Caco-2 (cell line): Measurements from ENCODE around the gene CDH13. TPM values are rescaled to one million over a fixed set of nuclear protein-coding genes. Genes with fewer than 3 reads are reported as not detected.

ENCODE experiments used
- BruUV-seq: library from RNA; stranded (reverse); fragments of 400-500 nt; replicated peaks from 2 replicates; lab custom pipeline; 2021; lab: Mats Ljungman, UMichigan
- CTCF ChIA-PET: fragments of 300-600 bp; sonication (Branson Sonifier 250); formaldehyde crosslinking; loops from one replicate; lab custom pipeline; 2022; ENCODE audit warnings: antibody characterized with exemption; lab: Charles Lee
- POLR2A ChIA-PET: fragments of 300-600 bp; sonication (Branson Sonifier 250); formaldehyde crosslinking; loops from one replicate; lab custom pipeline; 2022; ENCODE audit warnings: antibody characterized with exemption; lab: Charles Lee
- DNase-seq, 2 experiments: peaks; one replicate each; pipeline versions ENCODE4 v3.0.0 to v3.0.0-alpha.2; 2020 to 2022
- H3K27me3 ChIP-seq: replicated peaks from 2 replicates; pipeline ENCODE4 v1.6.0; 2011; ENCODE audit warnings: low read length; ENCODE audit not compliant: control insufficient read depth, insufficient read depth
- H3K36me3 ChIP-seq: 2 replicates; pipeline ENCODE4 v1.5.1; 2011; ENCODE audit warnings: low read length; ENCODE audit not compliant: control insufficient read depth, insufficient read depth
- H3K4me1 ChIP-seq: fragments of 250-450 bp; sonication (Bioruptor Pico); 2 replicates; pipeline ENCODE4 v1.5.1; 2020; ENCODE audit warnings: mild to moderate bottlenecking
- H3K4me3 ChIP-seq: 2 replicates; pipeline ENCODE4 v1.5.1; 2011; ENCODE audit warnings: low read depth, mild to moderate bottlenecking, control low read depth, low read length
- H3K9me3 ChIP-seq: fragments of 250-450 bp; sonication (Bioruptor Pico); 2 replicates; pipeline ENCODE4 v1.5.1; 2020; ENCODE audit warnings: mild to moderate bottlenecking, moderate library complexity
- H3K27ac Mint-ChIP-seq: one replicate; pipeline ENCODE4 v1.8.0; 2022; ENCODE audit warnings: mixed read lengths; ENCODE audit not compliant: unreplicated experiment
- H3K27me3 Mint-ChIP-seq: one replicate; pipeline ENCODE4 v1.8.0; 2022; ENCODE audit warnings: mixed read lengths; ENCODE audit not compliant: insufficient read depth, unreplicated experiment
- H3K36me3 Mint-ChIP-seq: one replicate; pipeline ENCODE4 v1.8.0; 2022; ENCODE audit warnings: mild to moderate bottlenecking, mixed read lengths; ENCODE audit not compliant: insufficient read depth, unreplicated experiment
- H3K4me1 Mint-ChIP-seq: one replicate; pipeline ENCODE4 v1.8.0; 2022; ENCODE audit warnings: low read depth, mixed read lengths; ENCODE audit not compliant: unreplicated experiment
- H3K4me3 Mint-ChIP-seq: one replicate; pipeline ENCODE4 v1.8.0; 2022; ENCODE audit warnings: mild to moderate bottlenecking, moderate library complexity, mixed read lengths; ENCODE audit not compliant: unreplicated experiment
- H3K9me3 Mint-ChIP-seq: one replicate; pipeline ENCODE4 v1.8.0; 2022; ENCODE audit warnings: mixed read lengths; ENCODE audit not compliant: unreplicated experiment
- intact Hi-C: fragments of 100-400 bp; cut with micrococcal nuclease; formaldehyde crosslinking; loops from one replicate; pipeline ENCODE4 v1.10.0; 2022; ENCODE audit not compliant: unreplicated experiment
- total RNA-seq: library from RNA; stranded (reverse); gene quantifications from 2 replicates; pipeline ENCODE4 v1.2.3, GENCODE V29; 2022
- TF ChIP-seq, protein P1 (sequence below), 2 experiments: fragments of 200-600 bp in 1 of 2; IDR thresholded peaks; 1 replicate in 1 of 2; 2 replicates in 1 of 2; pipeline versions ENCODE4 v1.5.1 to v1.8.0; 2011 to 2022; ENCODE audit warnings: antibody characterized with exemption in 1 of 2, control low read depth in 1 of 2, inconsistent platforms in 1 of 2, low read depth in 1 of 2, low read length in 1 of 2, mild to moderate bottlenecking in 1 of 2, moderate library complexity in 1 of 2; ENCODE audit not compliant: insufficient read depth in 1 of 2, severe bottlenecking in 1 of 2, unreplicated experiment in 1 of 2

CDH13 gene
- total RNA-seq, 1 experiment from 2014 or later: 2.2 TPM

DNA sequence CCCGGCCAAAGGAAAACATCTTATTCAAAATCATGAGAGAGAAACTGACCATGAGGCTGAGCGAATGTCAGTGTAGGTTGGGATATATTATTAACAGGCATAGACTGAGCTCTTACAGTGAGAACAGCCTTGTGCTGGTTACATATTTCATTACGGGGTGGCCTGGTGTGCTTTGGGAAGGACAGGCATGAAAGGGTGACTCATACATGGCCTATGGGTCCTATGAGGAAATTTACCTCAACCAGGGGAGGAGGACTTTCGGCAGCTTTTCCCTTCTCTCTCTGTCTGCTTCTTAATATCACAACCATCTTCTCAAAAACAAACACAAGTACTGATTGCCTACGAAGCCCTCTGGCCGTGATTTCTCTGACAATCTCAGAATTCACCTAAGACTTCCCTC, 579.1 kb downstream of the CDH13 start:
- H3K27me3 Mint-ChIP-seq: peaks cover 8% of the 10 kb centered on the region
- no peak for DNase-seq
- H3K27me3 ChIP-seq: no peaks in the 10 kb centered on the region
- no peak overlapping the region for H3K27ac Mint-ChIP-seq
- no peak overlapping the region for H3K4me3 Mint-ChIP-seq
- no peaks in the 10 kb centered on the region for H3K4me1 Mint-ChIP-seq
- TF ChIP-seq, protein P1, sequence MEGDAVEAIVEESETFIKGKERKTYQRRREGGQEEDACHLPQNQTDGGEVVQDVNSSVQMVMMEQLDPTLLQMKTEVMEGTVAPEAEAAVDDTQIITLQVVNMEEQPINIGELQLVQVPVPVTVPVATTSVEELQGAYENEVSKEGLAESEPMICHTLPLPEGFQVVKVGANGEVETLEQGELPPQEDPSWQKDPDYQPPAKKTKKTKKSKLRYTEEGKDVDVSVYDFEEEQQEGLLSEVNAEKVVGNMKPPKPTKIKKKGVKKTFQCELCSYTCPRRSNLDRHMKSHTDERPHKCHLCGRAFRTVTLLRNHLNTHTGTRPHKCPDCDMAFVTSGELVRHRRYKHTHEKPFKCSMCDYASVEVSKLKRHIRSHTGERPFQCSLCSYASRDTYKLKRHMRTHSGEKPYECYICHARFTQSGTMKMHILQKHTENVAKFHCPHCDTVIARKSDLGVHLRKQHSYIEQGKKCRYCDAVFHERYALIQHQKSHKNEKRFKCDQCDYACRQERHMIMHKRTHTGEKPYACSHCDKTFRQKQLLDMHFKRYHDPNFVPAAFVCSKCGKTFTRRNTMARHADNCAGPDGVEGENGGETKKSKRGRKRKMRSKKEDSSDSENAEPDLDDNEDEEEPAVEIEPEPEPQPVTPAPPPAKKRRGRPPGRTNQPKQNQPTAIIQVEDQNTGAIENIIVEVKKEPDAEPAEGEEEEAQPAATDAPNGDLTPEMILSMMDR (IDR thresholded peaks at IDR 0.05; ENCODE audit: insufficient read depth in 1 of 2, low read depth in 1 of 2, low read length in 1 of 2, severe bottlenecking in 1 of 2, unreplicated experiment in 1 of 2): no peak
- no peaks in the 10 kb centered on the region for H3K9me3 ChIP-seq
- BruUV-seq: no TSS peak
- CTCF ChIA-PET: no interaction called here
- no peaks in the 10 kb centered on the region for H3K9me3 Mint-ChIP-seq
- intact Hi-C loops: no loop called here
- POLR2A ChIA-PET: no interaction called here
- no peak overlapping the region for H3K4me3 ChIP-seq
- H3K36me3 Mint-ChIP-seq: no peaks in the 10 kb centered on the region
- H3K36me3 ChIP-seq: no peaks in the 10 kb centered on the region
- no peaks in the 10 kb centered on the region for H3K4me1 ChIP-seq

DNA sequence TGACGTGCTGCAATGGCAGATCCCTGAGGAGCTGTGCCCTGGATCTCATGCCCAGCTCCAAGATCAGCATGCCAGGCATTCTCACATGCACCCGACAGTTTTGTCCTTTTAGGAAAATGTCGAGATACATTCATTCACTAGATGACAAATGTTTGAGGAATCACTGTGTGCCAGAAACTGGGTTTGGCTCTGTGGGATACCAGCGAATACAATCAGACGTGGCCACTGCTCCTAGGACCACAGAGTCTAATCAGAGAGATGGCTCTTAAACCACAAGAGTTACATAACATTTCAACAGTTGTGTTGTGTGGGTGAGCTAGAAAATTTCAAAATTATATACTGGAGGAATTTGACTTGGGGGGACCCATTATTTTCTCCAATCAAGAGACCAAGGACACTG, 579.7 kb downstream of the CDH13 start:
- no peak for DNase-seq
- CTCF ChIA-PET: no interaction called here
- no peaks in the 10 kb centered on the region for H3K27me3 ChIP-seq
- no peak overlapping the region for H3K4me3 ChIP-seq
- POLR2A ChIA-PET: no interaction called here
- no peaks in the 10 kb centered on the region for H3K9me3 ChIP-seq
- H3K27me3 Mint-ChIP-seq: peaks cover 5% of the 10 kb centered on the region
- no peak overlapping the region for H3K4me3 Mint-ChIP-seq
- no TSS peak for BruUV-seq
- H3K36me3 ChIP-seq: no peaks in the 10 kb centered on the region
- H3K4me1 ChIP-seq: no peaks in the 10 kb centered on the region
- H3K27ac Mint-ChIP-seq: no peak overlapping the region
- TF ChIP-seq, protein P1 (IDR thresholded peaks at IDR 0.05; ENCODE audit: insufficient read depth in 1 of 2, low read depth in 1 of 2, low read length in 1 of 2, severe bottlenecking in 1 of 2, unreplicated experiment in 1 of 2): no peak
- H3K36me3 Mint-ChIP-seq: no peaks in the 10 kb centered on the region
- no peaks in the 10 kb centered on the region for H3K9me3 Mint-ChIP-seq
- intact Hi-C loops: no loop called here
- no peaks in the 10 kb centered on the region for H3K4me1 Mint-ChIP-seq

DNA sequence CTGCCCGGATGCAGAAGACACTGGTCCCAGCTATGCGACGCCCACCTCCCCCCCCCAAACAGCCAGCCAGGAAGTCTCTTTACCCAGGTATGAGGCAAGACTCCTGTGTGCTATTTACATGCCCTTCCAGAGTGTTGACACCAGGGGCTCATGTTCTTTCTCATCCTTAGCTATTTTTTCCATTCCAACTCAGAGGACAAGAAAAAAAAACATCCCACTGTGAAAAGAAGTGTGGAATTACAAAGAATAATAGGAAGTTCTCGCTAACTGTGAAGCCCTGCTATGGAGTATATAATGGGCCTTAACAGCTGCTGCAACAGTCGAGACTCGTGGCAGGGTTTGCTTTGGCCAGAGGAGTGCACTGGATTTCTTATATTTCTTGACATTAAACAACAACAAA, 584.9 kb downstream of the CDH13 start:
- Mint-ChIP-seq H3K27me3 (no peaks in the 10 kb centered on the region), H3K4me1 (no peaks in the 10 kb centered on the region), H3K27ac (no peak overlapping the region), H3K36me3 (peaks cover 6% of the 10 kb centered on the region), H3K4me3 (no peak overlapping the region), H3K9me3 (peaks cover 9% of the 10 kb centered on the region)
- POLR2A ChIA-PET: no interaction called here
- TF ChIP-seq, protein P1 (IDR thresholded peaks at IDR 0.05; ENCODE audit: insufficient read depth in 1 of 2, low read depth in 1 of 2, low read length in 1 of 2, severe bottlenecking in 1 of 2, unreplicated experiment in 1 of 2): no peak
- H3K9me3 ChIP-seq: 0 out of 2 replicates have a peak, but pooled peaks cover 3% of the 10 kb centered on the region
- H3K4me1 ChIP-seq: 0 out of 2 replicates have a peak, but pooled peaks cover 4% of the 10 kb centered on the region
- intact Hi-C loops: loop anchor here (10.0 kb wide), 2 partner anchors 607 to 947 kb away; no protein-coding TSS in a partner anchor
- CTCF ChIA-PET: no interaction called here
- H3K27me3 ChIP-seq: no peaks in the 10 kb centered on the region
- BruUV-seq: no TSS peak
- H3K36me3 ChIP-seq: no peaks in the 10 kb centered on the region
- DNase-seq: no peak
- no peak overlapping the region for H3K4me3 ChIP-seq
